ENCODE data around the gene CMTM4. TPM values are rescaled to one million over a fixed set of nuclear protein-coding genes. Genes with fewer than 3 reads are reported as not detected.
A peak's percentile ranks its signal among the peaks of the same experiment; 100 is the strongest.
"Not testable (repeated sequence)": the region's sequence is repeated elsewhere in the genome, so short reads cannot be mapped to it uniquely, and the experiment has no call there.

The CMTM4 gene
- total RNA-seq, 1 experiment from 2014 or later = 23.4 TPM

- no peak for DNase-seq (ENCODE audit: low spot score)
These were observed 80.4 kb downstream of the CMTM4 start for GRCh38 chr16:66616169-66616568.

- no peak for DNase-seq (ENCODE audit: low spot score)
These were observed 82.3 kb downstream of the CMTM4 start for GRCh38 chr16:66614161-66614802.

DNA sequence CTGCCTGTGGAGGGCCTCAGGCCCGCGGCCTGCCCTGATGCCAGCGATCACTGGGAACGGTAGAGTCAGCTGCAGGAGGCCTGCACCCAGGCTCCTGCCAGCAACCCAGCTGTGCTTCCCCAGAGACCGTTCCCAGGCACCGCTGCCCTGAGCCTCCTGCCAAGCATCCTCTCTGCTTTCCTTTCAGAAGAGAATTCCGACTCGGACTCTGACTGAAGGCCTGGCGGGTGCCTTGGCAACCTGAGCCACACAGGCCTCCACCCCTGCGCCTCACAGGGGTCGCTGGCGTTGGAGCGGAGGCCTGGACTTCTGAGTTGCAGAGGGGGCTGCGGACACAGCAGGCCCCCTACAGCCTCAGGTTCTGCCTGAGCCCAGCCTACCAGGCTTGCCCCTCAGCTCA, 84.1 kb downstream of the CMTM4 start:
- no peak for DNase-seq (ENCODE audit: low spot score)

GRCh38 chr16:66611911-66612310, 84.6 kb downstream of the CMTM4 start:
- DNase-seq (ENCODE audit: low spot score) = not testable (repeated sequence)

DNA sequence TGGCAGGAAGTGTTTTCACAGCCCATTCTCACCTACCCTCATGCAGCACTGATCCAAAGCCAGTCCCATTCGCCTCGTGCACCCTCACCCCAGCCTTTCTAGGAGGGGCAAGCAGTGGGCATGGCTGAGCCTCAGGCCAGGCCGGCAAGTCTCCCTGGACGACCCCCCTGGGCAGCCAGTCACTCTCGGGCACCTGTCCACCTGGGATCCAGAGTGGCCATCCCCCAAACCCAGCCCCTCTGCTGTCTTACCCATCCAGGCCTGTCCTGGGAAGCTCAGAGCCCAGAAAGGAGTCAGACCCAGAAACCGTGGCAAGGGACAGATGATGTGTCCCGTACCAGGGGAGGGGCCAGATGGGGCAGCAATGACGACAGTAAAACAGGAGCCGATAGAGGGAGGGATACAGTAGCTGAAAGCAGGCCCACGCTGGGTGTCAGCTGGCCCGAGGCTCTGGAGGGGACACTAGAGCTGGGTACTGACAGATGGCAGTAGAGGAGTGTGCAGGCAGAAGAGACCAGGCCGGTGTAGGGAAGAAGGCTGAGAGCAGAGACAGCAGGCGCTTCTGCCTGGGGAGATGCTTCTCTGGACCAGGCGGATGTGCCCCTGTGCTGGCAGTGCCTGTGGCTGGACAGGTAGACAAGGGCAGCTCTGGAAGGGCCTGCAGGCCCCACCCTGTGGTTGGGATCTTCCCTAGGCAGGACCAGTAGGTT, 86.3 kb downstream of the CMTM4 start:
- DNase-seq (ENCODE audit: low spot score) = no peak

GRCh38 chr16:66609139-66609510, 87.4 kb downstream of the CMTM4 start:
- DNase-seq (ENCODE audit: low spot score) = no peak

- peak; percentile 85 for DNase-seq (ENCODE audit: low spot score)
These were observed 88.1 kb downstream of the CMTM4 start for GRCh38 chr16:66608241-66609138.

- DNase-seq (ENCODE audit: low spot score) = no peak
These were observed 90.4 kb downstream of the CMTM4 start for GRCh38 chr16:66605979-66606751.

DNA sequence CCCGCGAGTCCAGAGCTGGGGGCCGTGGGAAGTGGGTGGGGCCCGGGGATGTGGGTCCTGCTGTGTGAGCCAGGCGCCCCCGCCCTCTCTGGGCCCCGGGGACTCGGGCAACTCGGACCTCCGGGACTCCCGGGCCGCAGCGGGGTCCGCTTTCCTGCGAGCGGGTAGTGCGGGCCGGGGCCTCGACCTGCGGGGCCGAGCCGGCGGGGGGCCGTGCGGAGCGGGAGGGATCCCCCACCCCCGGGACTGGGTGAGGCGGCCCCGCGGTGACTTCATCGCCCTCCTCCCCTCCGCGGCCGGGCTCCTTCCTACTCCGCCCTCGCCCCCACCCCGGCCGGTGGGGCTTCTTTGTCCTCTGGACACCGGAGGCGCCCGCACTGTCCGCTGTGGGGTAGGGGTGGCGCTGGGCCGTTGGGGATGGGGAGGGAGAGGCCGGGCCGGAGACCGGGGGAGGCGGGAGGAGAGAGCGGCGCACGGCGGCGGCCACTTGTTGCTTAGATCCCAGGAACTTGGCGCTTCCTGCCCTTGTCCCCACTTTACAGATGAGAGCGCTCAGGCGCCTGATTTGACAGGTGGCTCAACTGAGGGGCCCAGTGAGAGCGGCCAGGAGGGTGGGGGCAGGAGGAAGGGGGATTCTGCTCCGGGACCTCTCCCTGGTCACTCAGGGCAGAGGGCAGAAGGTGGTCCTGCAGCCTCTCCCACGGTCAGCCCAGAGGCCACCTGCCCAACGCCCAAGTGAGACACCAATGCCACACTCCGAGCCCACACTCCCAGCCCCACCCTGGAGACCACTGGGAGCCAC, 91.2 kb downstream of the CMTM4 start:
- no peak for DNase-seq (ENCODE audit: low spot score)

DNA sequence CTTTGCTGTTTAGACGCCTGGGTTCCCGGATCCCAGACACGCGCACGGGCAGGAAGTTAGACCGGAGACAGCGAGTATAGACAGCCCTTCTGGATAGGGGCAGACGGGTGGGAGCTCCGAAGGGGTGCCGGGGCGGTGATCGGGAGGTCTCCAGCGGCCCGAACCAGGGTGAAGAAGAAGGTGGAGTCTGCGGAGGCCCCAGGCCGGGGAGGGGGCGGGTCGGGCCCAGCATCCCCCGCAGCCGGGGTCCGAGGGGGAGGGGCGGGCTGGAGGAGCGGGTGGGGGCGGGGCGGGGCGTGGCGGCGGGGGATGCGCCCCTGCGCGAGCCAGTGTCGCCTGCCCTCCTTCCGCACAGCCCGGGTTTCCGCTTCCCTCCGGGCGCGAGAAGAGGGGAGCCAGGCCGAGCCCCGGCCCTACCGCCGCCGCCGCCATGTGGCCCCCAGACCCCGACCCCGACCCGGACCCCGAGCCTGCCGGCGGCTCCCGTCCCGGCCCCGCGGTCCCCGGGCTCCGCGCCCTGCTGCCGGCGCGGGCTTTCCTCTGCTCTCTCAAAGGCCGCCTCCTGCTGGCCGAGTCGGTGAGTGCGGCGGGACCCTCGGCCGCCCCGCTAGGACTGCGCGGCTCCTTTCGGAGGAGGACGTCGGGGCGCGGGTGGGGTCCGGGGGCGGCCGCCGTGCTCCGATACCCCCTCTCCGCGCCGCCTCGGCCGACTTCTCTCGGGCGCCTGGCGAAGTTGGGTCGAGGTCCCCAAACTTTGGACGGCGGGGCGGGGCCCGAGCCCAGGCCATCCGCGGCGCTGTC, 92.0 kb downstream of the CMTM4 start, which contains the start of gene CMTM3:
CMTM3 (plus strand) TSS at position 329 of the 801 bp plus-strand sequence; CDS start at position 431, 102 bp downstream.
- DNase-seq (ENCODE audit: low spot score) = peak; percentile 35

- DNase-seq (ENCODE audit: low spot score) = peak; percentile 70
These were observed 92.8 kb downstream of the CMTM4 start for GRCh38 chr16:66603537-66604375.

DNA sequence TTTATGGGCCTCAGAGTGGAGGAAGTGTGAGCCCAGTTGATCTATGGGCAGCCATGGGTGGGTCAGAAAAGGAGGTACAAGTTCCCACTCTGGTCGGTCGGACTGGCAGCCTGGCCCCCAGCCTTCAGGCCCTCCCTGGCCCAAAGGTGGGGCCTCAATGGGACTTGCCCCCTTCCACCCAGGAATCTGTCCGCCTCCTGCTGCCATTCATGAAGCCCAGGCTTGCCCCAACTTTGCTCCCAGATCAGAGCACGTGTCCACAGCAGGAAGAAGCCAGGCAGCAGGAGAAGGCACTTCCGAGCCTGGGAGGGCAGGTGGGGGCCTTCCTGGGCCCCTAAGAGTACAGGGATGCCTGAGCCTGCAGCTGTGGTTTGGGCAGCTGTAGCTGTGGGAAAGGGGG, 95.1 kb downstream of the CMTM4 start:
- no peak for DNase-seq (ENCODE audit: low spot score)

GRCh38 chr16:66600477-66600876, 96.1 kb downstream of the CMTM4 start:
- no peak for DNase-seq (ENCODE audit: low spot score)

GRCh38 chr16:66599726-66600125, 96.8 kb downstream of the CMTM4 start:
- no peak for DNase-seq (ENCODE audit: low spot score)

- DNase-seq (ENCODE audit: low spot score) = no peak
These were observed 98.4 kb downstream of the CMTM4 start for GRCh38 chr16:66598111-66598510.

GRCh38 chr16:66596986-66597848, 99.3 kb downstream of the CMTM4 start:
- DNase-seq (ENCODE audit: low spot score) = no peak

- DNase-seq (ENCODE audit: low spot score) = not testable (repeated sequence)
These were observed 100.0 kb downstream of the CMTM4 start for GRCh38 chr16:66596559-66596958.

DNA sequence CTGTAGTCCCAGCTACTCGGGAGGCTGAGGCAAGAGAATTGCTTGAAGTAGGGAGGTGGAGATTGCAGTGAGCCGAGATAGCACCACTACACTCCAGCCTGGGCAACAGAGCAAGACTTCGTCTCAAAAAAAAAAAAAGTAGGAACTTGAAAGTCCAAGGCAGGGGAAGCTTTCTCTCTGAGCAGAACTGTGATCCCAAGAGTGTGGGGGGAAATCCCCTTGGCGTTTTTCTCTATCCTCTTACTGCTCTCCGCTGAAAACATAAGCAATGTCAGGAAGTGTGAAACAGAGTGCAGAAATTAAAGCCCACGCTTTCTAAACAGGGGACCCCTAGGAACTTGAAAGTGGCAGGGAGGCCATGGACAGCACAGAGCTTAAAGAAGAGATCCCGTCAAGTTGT, 101.8 kb downstream of the CMTM4 start:
- no peak for DNase-seq (ENCODE audit: low spot score)
